H1 (cell line): Measurements from ENCODE around the gene RARRES2.
"Not testable (repeated sequence)": the region's sequence is repeated elsewhere in the genome, so short reads cannot be mapped to it uniquely, and the experiment has no call there.

ENCODE experiments used
- EP300 ChIP-seq, 2 experiments: IDR thresholded peaks; 1 replicate in 1 of 2; 2 replicates in 1 of 2; pipeline ENCODE4 v1.6.1; 2011 to 2012; ENCODE audit warnings: low read depth in 2 of 2, low read length in 2 of 2, mild to moderate bottlenecking in 2 of 2, borderline replicate concordance in 1 of 2, inconsistent platforms in 1 of 2, moderate library complexity in 1 of 2
- GABPA ChIP-seq: IDR thresholded peaks from 2 replicates; pipeline ENCODE4 v1.6.1; 2011; ENCODE audit warnings: mild to moderate bottlenecking, low read length, moderate library complexity, borderline replicate concordance; ENCODE audit not compliant: insufficient read depth
- NRF1 ChIP-seq: IDR thresholded peaks from 2 replicates; pipeline ENCODE4 v1.6.1; 2011; ENCODE audit warnings: mild to moderate bottlenecking, low read depth, low read length, improper control_type of control experiment
- RAD21 ChIP-seq, 2 experiments: IDR thresholded peaks in 1 of 2; conservative IDR thresholded peaks in 1 of 2; 2 replicates each; pipeline ENCODE4 v1.6.1; 2011; ENCODE audit warnings: low read depth in 2 of 2, low read length in 2 of 2, improper control_type of control experiment in 1 of 2, inconsistent platforms in 1 of 2, mild to moderate bottlenecking in 1 of 2, moderate library complexity in 1 of 2
- RNF2 ChIP-seq: fragments of 200-900, 300-1000 bp; sonication (generic); IDR thresholded peaks from 2 replicates; pipeline ENCODE4 v1.7.1; 2016; ENCODE audit warnings: borderline replicate concordance, low read depth, mild to moderate bottlenecking, antibody characterized with exemption, low read length; ENCODE audit not compliant: poor library complexity, severe bottlenecking; ENCODE audit errors: missing control alignments
- YY1 ChIP-seq: IDR thresholded peaks from 2 replicates; pipeline ENCODE4 v1.6.1; 2011; ENCODE audit warnings: low read depth, mild to moderate bottlenecking, low read length
- TF ChIP-seq, protein P1 (sequence below), 3 experiments: IDR thresholded peaks; 1 replicate in 2 of 3; 2 replicates in 1 of 3; pipeline versions ENCODE4 v1.5.1 to v1.6.1; 2011; ENCODE audit warnings: low read length in 3 of 3, mild to moderate bottlenecking in 3 of 3, inconsistent platforms in 2 of 3, low read depth in 1 of 3, moderate library complexity in 1 of 3; ENCODE audit not compliant: insufficient read depth in 1 of 3; ENCODE audit errors: control extremely low read depth in 1 of 3

GRCh38 chr7:150304499-150305258 lies 36.8 kb downstream of the RARRES2 start:
- not testable (repeated sequence) for TF ChIP-seq RAD21 (IDR thresholded peaks at IDR 0.05 in 1 of 2, conservative IDR thresholded peaks at IDR 0.05 in 1 of 2; ENCODE audit: low read depth in 2 of 2, low read length in 2 of 2); NRF1; YY1; EP300 (IDR thresholded peaks at IDR 0.05; ENCODE audit: borderline replicate concordance in 1 of 2, low read depth in 2 of 2, low read length in 2 of 2); RNF2; GABPA
- TF ChIP-seq, protein P1, sequence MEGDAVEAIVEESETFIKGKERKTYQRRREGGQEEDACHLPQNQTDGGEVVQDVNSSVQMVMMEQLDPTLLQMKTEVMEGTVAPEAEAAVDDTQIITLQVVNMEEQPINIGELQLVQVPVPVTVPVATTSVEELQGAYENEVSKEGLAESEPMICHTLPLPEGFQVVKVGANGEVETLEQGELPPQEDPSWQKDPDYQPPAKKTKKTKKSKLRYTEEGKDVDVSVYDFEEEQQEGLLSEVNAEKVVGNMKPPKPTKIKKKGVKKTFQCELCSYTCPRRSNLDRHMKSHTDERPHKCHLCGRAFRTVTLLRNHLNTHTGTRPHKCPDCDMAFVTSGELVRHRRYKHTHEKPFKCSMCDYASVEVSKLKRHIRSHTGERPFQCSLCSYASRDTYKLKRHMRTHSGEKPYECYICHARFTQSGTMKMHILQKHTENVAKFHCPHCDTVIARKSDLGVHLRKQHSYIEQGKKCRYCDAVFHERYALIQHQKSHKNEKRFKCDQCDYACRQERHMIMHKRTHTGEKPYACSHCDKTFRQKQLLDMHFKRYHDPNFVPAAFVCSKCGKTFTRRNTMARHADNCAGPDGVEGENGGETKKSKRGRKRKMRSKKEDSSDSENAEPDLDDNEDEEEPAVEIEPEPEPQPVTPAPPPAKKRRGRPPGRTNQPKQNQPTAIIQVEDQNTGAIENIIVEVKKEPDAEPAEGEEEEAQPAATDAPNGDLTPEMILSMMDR (IDR thresholded peaks at IDR 0.05; ENCODE audit: control extremely low read depth in 1 of 3, insufficient read depth in 1 of 3, low read depth in 1 of 3, low read length in 3 of 3) = not testable (repeated sequence)
